ENCODE measurements around the gene CDH13.

The CDH13 gene

GRCh38 chr16:83174671-83175070, 547.9 kb downstream of the CDH13 start:
- no peak for TF ChIP-seq CTCF (IDR thresholded peaks at IDR 0.05; ENCODE audit: low read depth, low read length, missing control alignments)
- DNase-seq (ENCODE audit: low read depth), result no peak
- no peak overlapping the region for H3K4me3 ChIP-seq (ENCODE audit: low read depth, low read length)
- in situ Hi-C loops (cut with HindIII; ENCODE audit: low sequenced_read_pairs), result no loop called here

- no peak for TF ChIP-seq CTCF (IDR thresholded peaks at IDR 0.05; ENCODE audit: low read depth, low read length, missing control alignments)
- DNase-seq (ENCODE audit: low read depth), result no peak
- no peak overlapping the region for H3K4me3 ChIP-seq (ENCODE audit: low read depth, low read length)
- in situ Hi-C loops (cut with HindIII; ENCODE audit: low sequenced_read_pairs), result no loop called here
Observed at GRCh38 chr16:83176802-83177201, 550.0 kb downstream of the CDH13 start.

GRCh38 chr16:83185902-83186301, 559.1 kb downstream of the CDH13 start:
- no peak for TF ChIP-seq CTCF (IDR thresholded peaks at IDR 0.05; ENCODE audit: low read depth, low read length, missing control alignments)
- H3K4me3 ChIP-seq (ENCODE audit: low read depth, low read length), result no peak overlapping the region
- in situ Hi-C loops (cut with HindIII; ENCODE audit: low sequenced_read_pairs), result no loop called here
- DNase-seq (ENCODE audit: low read depth), result no peak

- DNase-seq (ENCODE audit: low read depth), result peak; percentile 47
- no peak overlapping the region for H3K4me3 ChIP-seq (ENCODE audit: low read depth, low read length)
- in situ Hi-C loops (cut with HindIII; ENCODE audit: low sequenced_read_pairs), result no loop called here
- TF ChIP-seq CTCF (IDR thresholded peaks at IDR 0.05; ENCODE audit: low read depth, low read length, missing control alignments), result no peak
Observed at GRCh38 chr16:83187405-83187804, 560.6 kb downstream of the CDH13 start.

- in situ Hi-C loops (cut with HindIII; ENCODE audit: low sequenced_read_pairs), result no loop called here
- H3K4me3 ChIP-seq (ENCODE audit: low read depth, low read length), result no peak overlapping the region
- DNase-seq (ENCODE audit: low read depth), result no peak
- no peak for TF ChIP-seq CTCF (IDR thresholded peaks at IDR 0.05; ENCODE audit: low read depth, low read length, missing control alignments)
Observed at GRCh38 chr16:83196796-83197195, 570.0 kb downstream of the CDH13 start.

- TF ChIP-seq CTCF (IDR thresholded peaks at IDR 0.05; ENCODE audit: low read depth, low read length, missing control alignments), result no peak
- in situ Hi-C loops (cut with HindIII; ENCODE audit: low sequenced_read_pairs), result no loop called here
- DNase-seq (ENCODE audit: low read depth), result no peak
- no peak overlapping the region for H3K4me3 ChIP-seq (ENCODE audit: low read depth, low read length)
Observed at GRCh38 chr16:83197450-83197849, 570.7 kb downstream of the CDH13 start.

GRCh38 chr16:83198977-83199376, 572.2 kb downstream of the CDH13 start:
- in situ Hi-C loops (cut with HindIII; ENCODE audit: low sequenced_read_pairs), result no loop called here

More at GRCh38 chr16:83198977-83199376, 572.2 kb downstream of the CDH13 start:
- H3K4me3 ChIP-seq (ENCODE audit: low read depth, low read length), result no peak overlapping the region
- DNase-seq (ENCODE audit: low read depth), result no peak
- no peak for TF ChIP-seq CTCF (IDR thresholded peaks at IDR 0.05; ENCODE audit: low read depth, low read length, missing control alignments)
